ENCODE measurements around the gene ABCG4. TPM values are rescaled to one million over a fixed set of nuclear protein-coding genes. Genes with fewer than 3 reads are reported as not detected.

The ABCG4 gene
- total RNA-seq, 1 experiment from 2014 or later: 0.08 TPM

DNA sequence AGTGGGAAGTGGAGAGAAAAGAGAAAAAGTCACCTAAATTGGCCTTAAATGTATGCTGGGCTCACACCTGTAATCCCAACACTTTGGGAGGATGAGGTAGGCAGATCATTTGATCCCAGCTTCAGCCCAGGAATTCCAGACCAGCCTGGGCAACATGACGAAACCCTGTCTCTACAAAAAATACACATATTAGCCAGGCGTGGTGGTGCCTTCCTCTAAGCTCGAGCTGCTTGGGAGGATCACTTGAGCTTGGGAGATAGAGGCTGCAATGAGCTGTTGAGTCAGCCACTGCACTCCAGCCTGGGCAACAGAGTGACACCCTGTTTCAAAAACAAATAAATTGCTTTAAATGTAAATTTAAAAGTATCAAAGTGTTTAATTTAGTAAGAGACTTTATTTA, 61.2 kb downstream of the ABCG4 start:
- no peaks in the 10 kb centered on the region for H3K27me3 ChIP-seq
- no peaks in the 10 kb centered on the region for H3K36me3 ChIP-seq
- DNase-seq: no peak

More for the DNA sequence above, 61.2 kb downstream of the ABCG4 start:
- Histone ChIP-seq H3K4me3 (no peak overlapping the region), H3K9me3 (replicated peaks) (no peaks in the 10 kb centered on the region), H3K27ac (no peak overlapping the region), H3K4me1 (peaks cover 4% of the 10 kb centered on the region)

Other genes starting within 250 kb of the ABCG4 start
- 2.2 and 4.3 TPM in 2 replicates for gene BCL9L, start 223.1 kb upstream of the ABCG4 start, total RNA-seq (2014; rRNA removed; shearing (Covaris generic))
- not detected in 2 replicates for gene UPK2, start 192.8 kb upstream of the ABCG4 start, total RNA-seq (2014; rRNA removed; shearing (Covaris generic))
- gene FOXR1, start 177.3 kb upstream of the ABCG4 start, total RNA-seq (2014; rRNA removed; shearing (Covaris generic)): not detected in 2 replicates
- gene CENATAC, start 150.9 kb upstream of the ABCG4 start, total RNA-seq (2014; rRNA removed; shearing (Covaris generic)): 12.7 and 17.5 TPM in 2 replicates
- gene RPS25, start 130.7 kb upstream of the ABCG4 start, total RNA-seq (2014; rRNA removed; shearing (Covaris generic)): 797 and 901 TPM in 2 replicates
- 33.1 and 34.8 TPM in 2 replicates for gene TRAPPC4, start 130.3 kb upstream of the ABCG4 start, total RNA-seq (2014; rRNA removed; shearing (Covaris generic))
- gene SLC37A4, start 118.2 kb upstream of the ABCG4 start, total RNA-seq (2014; rRNA removed; shearing (Covaris generic)): 8.7 and 9.8 TPM in 2 replicates
- gene HYOU1, start 91.8 kb upstream of the ABCG4 start, total RNA-seq (2014; rRNA removed; shearing (Covaris generic)): 68.1 and 79.3 TPM in 2 replicates
- gene VPS11, start 81.2 kb upstream of the ABCG4 start, total RNA-seq (2014; rRNA removed; shearing (Covaris generic)): 11.6 and 11.9 TPM in 2 replicates
- 10.1 and 14.3 TPM in 2 replicates for gene HMBS, start 64.2 kb upstream of the ABCG4 start, total RNA-seq (2014; rRNA removed; shearing (Covaris generic))
- gene DPAGT1, start 47.2 kb upstream of the ABCG4 start, total RNA-seq (2014; rRNA removed; shearing (Covaris generic)): 23.7 and 24.0 TPM in 2 replicates
- gene C2CD2L, start 41.7 kb upstream of the ABCG4 start, total RNA-seq (2014; rRNA removed; shearing (Covaris generic)): 4.1 and 4.8 TPM in 2 replicates
- 14.4 and 15.2 TPM in 2 replicates for gene HINFP, start 27.5 kb upstream of the ABCG4 start, total RNA-seq (2014; rRNA removed; shearing (Covaris generic))
- 0.24 and 0.25 TPM in 2 replicates for gene NLRX1, start 19.7 kb downstream of the ABCG4 start, total RNA-seq (2014; rRNA removed; shearing (Covaris generic))
- gene NHERF4, start 36.4 kb downstream of the ABCG4 start, total RNA-seq (2014; rRNA removed; shearing (Covaris generic)): not detected in 2 replicates
- 11.8 and 12.9 TPM in 2 replicates for gene CBL, start 57.3 kb downstream of the ABCG4 start, total RNA-seq (2014; rRNA removed; shearing (Covaris generic))
- gene MCAM, start 168.1 kb downstream of the ABCG4 start, total RNA-seq (2014; rRNA removed; shearing (Covaris generic)): 30.2 and 31.7 TPM in 2 replicates
- 8.3 and 10.4 TPM in 2 replicates for gene RNF26, start 185.5 kb downstream of the ABCG4 start, total RNA-seq (2014; rRNA removed; shearing (Covaris generic))
- gene C1QTNF5, start 191.8 kb downstream of the ABCG4 start, total RNA-seq (2014; rRNA removed; shearing (Covaris generic)): 0.85 and 2.0 TPM in 2 replicates
- gene MFRP, start 197.7 kb downstream of the ABCG4 start, total RNA-seq (2014; rRNA removed; shearing (Covaris generic)): not detected in 2 replicates
- 2.1 and 2.4 TPM in 2 replicates for gene USP2, start 232.6 kb downstream of the ABCG4 start, total RNA-seq (2014; rRNA removed; shearing (Covaris generic))